Lower leg skin (tissue), 3 donors: ENCODE data around the gene NCKAP5.

ENCODE experiments used
- POLR2A ChIP-seq, 2 donors: fragments of 450-650 bp; IDR thresholded peaks; one replicate each; pipeline ENCODE4 v1.6.1; 2016 to 2017; ENCODE audit warnings: antibody characterized with exemption in 2 of 2, mild to moderate bottlenecking in 1 of 2, moderate library complexity in 1 of 2
- TF ChIP-seq, protein P1 (sequence below), 3 donors: fragments of 450-650 bp; IDR thresholded peaks; one replicate each; pipeline ENCODE4 v1.5.1; 2016; ENCODE audit warnings: antibody characterized with exemption in 3 of 3, mild to moderate bottlenecking in 3 of 3, moderate library complexity in 2 of 3

DNA sequence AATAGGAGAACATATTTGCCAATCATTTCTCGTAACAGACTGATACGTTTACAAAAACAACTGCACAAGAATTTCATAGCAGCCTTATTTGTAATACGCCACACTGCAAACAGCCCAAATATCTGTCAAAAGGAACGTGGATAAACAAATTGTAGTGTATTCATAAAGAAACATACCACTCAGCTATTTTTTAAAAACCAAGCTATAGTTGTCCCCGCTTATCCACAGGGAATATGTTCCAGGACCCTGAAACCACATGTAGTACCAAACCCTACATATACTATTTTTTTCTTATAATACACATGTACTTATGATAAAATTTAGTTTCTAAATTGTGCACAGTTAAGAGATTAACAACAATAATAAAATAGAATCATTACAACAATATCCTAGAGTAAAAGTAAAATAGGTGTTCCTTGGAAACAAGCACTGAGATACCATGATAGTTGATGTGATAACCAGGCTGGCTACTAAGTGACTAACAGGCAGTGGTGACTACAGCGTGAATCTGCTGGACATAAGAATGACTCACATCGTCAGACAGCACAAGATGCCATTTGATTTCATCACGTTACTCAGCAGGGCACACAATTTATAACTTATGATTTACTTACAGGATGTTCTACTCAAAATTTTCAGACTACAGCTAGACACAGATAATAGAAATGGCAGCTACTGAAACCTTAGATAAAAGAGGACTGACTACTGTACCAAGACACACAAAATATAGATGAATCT is 367.4 kb downstream of the NCKAP5 start:
- TF ChIP-seq, protein P1, sequence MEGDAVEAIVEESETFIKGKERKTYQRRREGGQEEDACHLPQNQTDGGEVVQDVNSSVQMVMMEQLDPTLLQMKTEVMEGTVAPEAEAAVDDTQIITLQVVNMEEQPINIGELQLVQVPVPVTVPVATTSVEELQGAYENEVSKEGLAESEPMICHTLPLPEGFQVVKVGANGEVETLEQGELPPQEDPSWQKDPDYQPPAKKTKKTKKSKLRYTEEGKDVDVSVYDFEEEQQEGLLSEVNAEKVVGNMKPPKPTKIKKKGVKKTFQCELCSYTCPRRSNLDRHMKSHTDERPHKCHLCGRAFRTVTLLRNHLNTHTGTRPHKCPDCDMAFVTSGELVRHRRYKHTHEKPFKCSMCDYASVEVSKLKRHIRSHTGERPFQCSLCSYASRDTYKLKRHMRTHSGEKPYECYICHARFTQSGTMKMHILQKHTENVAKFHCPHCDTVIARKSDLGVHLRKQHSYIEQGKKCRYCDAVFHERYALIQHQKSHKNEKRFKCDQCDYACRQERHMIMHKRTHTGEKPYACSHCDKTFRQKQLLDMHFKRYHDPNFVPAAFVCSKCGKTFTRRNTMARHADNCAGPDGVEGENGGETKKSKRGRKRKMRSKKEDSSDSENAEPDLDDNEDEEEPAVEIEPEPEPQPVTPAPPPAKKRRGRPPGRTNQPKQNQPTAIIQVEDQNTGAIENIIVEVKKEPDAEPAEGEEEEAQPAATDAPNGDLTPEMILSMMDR (IDR thresholded peaks at IDR 0.05), result no peak
- no peak for TF ChIP-seq POLR2A (IDR thresholded peaks at IDR 0.05)
